ENCODE results near the gene HAUS1.

DNA sequence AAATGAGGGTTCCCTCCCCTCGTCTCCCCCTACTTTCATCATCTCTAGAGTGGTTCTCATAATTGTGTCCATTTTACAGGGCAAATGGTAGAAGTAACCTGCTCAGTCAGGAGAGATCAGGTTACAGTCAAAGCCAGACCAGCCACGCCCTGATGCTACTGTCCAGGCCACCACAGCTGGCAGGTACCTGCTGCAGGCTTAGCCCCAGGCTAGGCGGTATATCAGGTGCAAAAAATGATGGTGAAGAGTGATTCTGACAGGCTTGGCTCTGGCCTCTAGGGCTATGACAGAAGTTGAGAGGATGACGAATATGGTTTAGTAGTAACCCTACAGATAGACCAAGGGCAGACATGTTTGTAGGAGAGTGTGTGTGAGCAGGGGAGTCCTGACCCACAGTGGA, 67.1 kb downstream of the HAUS1 start:
- TF ChIP-seq GABPB1 (CRISPR knock-in tag; IDR thresholded peaks at IDR 0.05): no peak
- no peak for TF ChIP-seq CTCF (IDR thresholded peaks at IDR 0.05)
- no peak for TF ChIP-seq CREM (CRISPR knock-in tag; IDR thresholded peaks at IDR 0.05)
- TF ChIP-seq NR3C1 (CRISPR knock-in tag; conservative IDR thresholded peaks at IDR 0.05; ENCODE audit: low read depth): no peak
- TF ChIP-seq ETV6 (CRISPR knock-in tag; IDR thresholded peaks at IDR 0.05): no peak
- TF ChIP-seq USF2 (CRISPR knock-in tag; IDR thresholded peaks at IDR 0.05): no peak
- no peak for TF ChIP-seq FOXP1 (CRISPR knock-in tag; IDR thresholded peaks at IDR 0.05; ENCODE audit: borderline replicate concordance)
- TF ChIP-seq CBFB (CRISPR knock-in tag; IDR thresholded peaks at IDR 0.05; ENCODE audit: low read depth): no peak
- no peak for TF ChIP-seq TCF7 (CRISPR knock-in tag; IDR thresholded peaks at IDR 0.05; ENCODE audit: low read depth)
- no peak for TF ChIP-seq SP1 (CRISPR knock-in tag; conservative IDR thresholded peaks at IDR 0.05)
- TF ChIP-seq, protein P1, sequence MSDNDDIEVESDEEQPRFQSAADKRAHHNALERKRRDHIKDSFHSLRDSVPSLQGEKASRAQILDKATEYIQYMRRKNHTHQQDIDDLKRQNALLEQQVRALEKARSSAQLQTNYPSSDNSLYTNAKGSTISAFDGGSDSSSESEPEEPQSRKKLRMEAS (CRISPR knock-in tag; IDR thresholded peaks at IDR 0.05): no peak
- no peak for TF ChIP-seq SMAD3 (CRISPR knock-in tag; IDR thresholded peaks at IDR 0.05; ENCODE audit: borderline replicate concordance)
- no peak for TF ChIP-seq NR2C2 (CRISPR knock-in tag; IDR thresholded peaks at IDR 0.05)

Measured in WTC11 (cell line).